ENCODE measurements around the gene MAEA. TPM values are rescaled to one million over a fixed set of nuclear protein-coding genes. Genes with fewer than 3 reads are reported as not detected.

The MAEA gene
- total RNA-seq, 1 donor from 2014 or later: 65.8 TPM

DNA sequence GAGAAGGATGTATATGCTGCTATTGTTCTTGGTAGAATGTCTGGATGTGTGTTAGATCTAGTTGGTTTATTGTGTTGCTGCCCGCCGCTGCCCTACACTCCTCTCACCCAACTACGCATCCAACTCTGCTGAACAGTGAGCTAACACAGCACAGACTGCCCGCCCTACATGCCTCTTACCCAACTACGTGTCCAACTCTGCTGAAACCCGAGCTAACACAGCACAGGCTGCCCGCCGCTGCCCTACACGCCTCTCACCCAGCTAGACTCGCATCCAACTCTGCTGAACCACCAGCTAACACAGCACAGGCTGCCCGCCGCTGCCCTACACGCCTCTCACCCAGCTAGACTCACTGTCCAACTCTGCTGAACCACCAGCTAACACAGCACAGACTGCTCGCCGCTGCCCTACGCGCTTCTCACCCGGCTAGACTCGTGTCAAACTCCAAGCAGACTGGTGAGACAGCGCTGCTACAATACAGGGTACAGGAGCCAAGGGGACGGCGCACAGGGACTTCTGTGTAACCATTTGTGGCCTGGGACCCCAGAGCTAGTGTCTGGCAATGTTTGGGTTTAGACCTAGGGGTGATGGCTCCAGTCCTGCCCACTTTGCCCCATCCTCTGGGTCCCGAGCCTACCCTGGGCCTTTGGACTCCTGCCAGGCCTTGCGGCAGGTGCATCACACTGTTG lies 29.1 kb upstream of the MAEA start:
- intact Hi-C loops (cut with DNase I): no loop called here
- no peak for ATAC-seq
- TF ChIP-seq, protein P1, sequence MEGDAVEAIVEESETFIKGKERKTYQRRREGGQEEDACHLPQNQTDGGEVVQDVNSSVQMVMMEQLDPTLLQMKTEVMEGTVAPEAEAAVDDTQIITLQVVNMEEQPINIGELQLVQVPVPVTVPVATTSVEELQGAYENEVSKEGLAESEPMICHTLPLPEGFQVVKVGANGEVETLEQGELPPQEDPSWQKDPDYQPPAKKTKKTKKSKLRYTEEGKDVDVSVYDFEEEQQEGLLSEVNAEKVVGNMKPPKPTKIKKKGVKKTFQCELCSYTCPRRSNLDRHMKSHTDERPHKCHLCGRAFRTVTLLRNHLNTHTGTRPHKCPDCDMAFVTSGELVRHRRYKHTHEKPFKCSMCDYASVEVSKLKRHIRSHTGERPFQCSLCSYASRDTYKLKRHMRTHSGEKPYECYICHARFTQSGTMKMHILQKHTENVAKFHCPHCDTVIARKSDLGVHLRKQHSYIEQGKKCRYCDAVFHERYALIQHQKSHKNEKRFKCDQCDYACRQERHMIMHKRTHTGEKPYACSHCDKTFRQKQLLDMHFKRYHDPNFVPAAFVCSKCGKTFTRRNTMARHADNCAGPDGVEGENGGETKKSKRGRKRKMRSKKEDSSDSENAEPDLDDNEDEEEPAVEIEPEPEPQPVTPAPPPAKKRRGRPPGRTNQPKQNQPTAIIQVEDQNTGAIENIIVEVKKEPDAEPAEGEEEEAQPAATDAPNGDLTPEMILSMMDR (IDR thresholded peaks at IDR 0.05): no peak

DNA sequence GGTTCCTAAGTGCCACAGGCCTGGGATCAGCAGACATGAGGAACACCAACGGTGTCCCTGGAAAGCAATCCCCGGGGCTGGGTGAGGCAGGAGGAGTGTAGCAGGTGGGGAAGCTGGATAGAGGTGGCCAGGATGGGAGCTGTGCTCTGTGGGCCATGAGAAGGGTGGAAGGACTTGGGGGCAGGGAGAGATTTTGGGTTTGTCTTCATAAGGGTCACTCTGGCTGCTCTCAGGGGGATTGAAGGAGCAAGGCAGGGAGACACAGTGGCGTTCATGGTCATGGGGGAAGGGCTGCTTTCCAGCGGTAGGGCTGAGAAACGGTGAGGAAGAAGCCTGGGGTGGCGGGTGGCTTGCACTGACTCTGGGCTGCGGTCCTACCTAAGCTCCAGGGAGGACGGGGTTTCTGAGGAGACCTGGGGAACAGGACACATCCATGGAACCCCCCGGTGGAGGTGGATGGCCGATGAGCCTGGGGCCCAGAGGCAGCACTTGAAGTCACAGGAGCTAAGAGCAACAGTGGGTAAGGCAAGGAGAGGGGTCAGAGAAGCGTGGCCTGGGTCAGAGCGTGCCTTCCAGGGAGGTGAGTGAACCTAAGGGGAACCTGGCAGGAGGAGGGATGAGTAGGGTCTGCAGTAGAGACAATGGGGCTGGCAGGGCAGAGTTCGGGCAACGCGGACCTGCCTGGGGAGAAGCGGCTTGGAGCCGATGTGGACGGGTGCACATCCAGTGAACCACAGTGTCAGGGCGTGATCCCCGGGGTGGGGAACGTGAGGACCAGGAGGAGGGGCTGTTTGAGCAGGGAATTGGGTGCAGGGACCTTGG lies 28.4 kb upstream of the MAEA start:
- no peak for DNase-seq
- intact Hi-C loops (cut with DNase I): no loop called here

More for the DNA sequence above, 29.1 kb upstream of the MAEA start:
- Histone ChIP-seq H3K27me3 (ENCODE audit: low read depth) (no peaks in the 10 kb centered on the region), H3K36me3 (no peaks in the 10 kb centered on the region), H3K4me3 (no peak overlapping the region), H3K9me3 (no peaks in the 10 kb centered on the region), H3K4me1 (no peaks in the 10 kb centered on the region), H3K27ac (no peak overlapping the region)
- no peak for DNase-seq

DNA sequence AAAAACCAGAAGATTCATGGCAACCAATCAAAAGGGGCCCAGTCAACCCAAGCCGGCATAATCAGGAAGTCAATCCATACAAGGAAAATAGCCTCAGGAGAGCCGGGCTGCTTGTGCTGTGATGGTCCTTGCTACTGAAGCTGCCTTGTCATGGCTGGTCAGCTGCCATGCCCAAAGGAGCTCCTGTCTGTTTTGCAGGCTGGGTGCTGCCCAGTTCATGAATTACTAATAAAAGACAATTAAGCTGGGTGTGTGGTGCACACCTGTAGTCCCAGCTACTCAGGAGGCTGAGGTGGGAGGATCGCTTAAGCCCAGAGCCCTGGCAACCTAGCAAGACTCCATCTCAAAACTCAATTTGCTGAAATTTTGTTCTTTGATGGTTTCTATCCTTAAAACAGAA lies 24.7 kb upstream of the MAEA start:
- Histone ChIP-seq H3K27me3 (ENCODE audit: low read depth) (no peaks in the 10 kb centered on the region), H3K4me3 (no peak overlapping the region), H3K4me1 (no peaks in the 10 kb centered on the region), H3K27ac (no peak overlapping the region), H3K9me3 (peaks cover 9% of the 10 kb centered on the region), H3K36me3 (no peaks in the 10 kb centered on the region)
- TF ChIP-seq, protein P1 (IDR thresholded peaks at IDR 0.05): no peak
- intact Hi-C loops (cut with DNase I): no loop called here
- DNase-seq (no peak), ATAC-seq (no peak)

More for the DNA sequence above, 28.4 kb upstream of the MAEA start:
- TF ChIP-seq, protein P1 (IDR thresholded peaks at IDR 0.05): no peak
- no peaks in the 10 kb centered on the region for H3K36me3 ChIP-seq
- H3K27ac ChIP-seq: no peak overlapping the region
- ATAC-seq: no peak
- H3K27me3 ChIP-seq (ENCODE audit: low read depth): no peaks in the 10 kb centered on the region
- no peaks in the 10 kb centered on the region for H3K4me1 ChIP-seq
- H3K4me3 ChIP-seq: no peak overlapping the region
- H3K9me3 ChIP-seq: no peaks in the 10 kb centered on the region

DNA sequence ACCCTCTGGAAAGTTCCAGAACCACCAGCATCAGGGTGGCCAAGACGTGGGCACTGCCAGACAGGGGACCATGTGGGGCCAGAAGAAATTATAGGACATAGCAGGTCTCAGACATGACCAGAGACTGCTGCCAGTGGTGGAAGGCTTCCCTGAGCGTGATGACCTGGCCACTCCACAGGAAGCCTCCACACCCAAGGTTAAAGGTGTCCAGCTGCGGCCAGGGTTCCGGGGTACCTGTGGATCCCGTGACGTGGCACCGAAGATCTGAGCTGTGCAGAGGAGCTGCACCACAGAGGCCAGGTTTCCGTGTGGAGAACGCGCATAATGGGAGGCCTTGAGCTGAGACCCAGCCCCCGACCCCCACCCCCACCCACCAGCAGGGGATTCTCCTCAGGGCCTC lies 24.3 kb upstream of the MAEA start:
- DNase-seq: no peak
- no peaks in the 10 kb centered on the region for H3K27me3 ChIP-seq (ENCODE audit: low read depth)
- TF ChIP-seq, protein P1 (IDR thresholded peaks at IDR 0.05): no peak
- no peaks in the 10 kb centered on the region for H3K36me3 ChIP-seq
- no peaks in the 10 kb centered on the region for H3K4me1 ChIP-seq
- H3K27ac ChIP-seq: no peak overlapping the region
- no peak overlapping the region for H3K4me3 ChIP-seq
- peaks cover 9% of the 10 kb centered on the region for H3K9me3 ChIP-seq
- intact Hi-C loops (cut with DNase I): no loop called here
- ATAC-seq: no peak

DNA sequence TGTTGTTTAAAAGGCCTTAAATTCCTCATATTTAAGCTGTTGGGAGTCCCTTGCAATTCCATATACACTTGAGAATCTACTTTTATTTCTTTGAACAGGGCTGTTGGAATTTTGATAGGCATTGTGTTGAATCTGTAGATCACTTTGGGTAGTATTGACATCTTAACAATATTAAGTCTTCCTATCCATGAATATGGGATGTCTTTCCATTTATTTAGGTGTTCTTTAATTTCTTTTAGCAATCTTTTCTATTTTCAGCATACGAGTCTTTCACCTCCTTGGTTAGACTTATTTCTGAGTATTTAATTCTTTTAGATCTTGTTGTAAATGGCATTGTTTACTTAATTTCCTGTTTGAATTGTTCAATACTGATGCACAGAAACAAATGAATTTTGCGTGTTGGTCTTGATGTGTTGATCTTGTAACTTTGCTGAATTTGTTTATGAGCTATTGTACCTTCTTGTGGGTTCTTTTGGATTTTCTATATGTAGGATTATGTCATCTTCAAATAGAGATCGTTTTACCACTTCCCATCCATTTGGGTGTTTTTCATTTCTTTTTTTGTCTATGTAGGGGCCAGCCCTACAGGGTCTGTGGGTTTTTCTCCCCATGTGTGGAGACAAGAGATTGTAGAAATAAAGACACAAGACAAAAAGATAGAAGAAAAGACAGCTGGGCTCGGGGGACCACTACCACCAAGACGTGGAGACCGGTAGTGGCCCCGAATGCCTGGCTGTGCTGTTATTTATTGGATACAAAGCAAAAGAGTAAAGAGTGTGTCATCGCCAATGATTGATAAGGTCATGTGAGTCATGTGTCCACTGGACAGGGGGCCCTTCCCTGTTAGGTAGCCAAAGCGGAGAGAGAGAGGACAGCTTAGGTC lies 22.6 kb upstream of the MAEA start:
- H3K4me3 ChIP-seq: no peak overlapping the region
- H3K27ac ChIP-seq: no peak overlapping the region
- H3K9me3 ChIP-seq: peaks cover 9% of the 10 kb centered on the region
- intact Hi-C loops (cut with DNase I): no loop called here
- ATAC-seq (no peak), DNase-seq (no peak)
- H3K27me3 ChIP-seq (ENCODE audit: low read depth): no peaks in the 10 kb centered on the region
- H3K4me1 ChIP-seq: no peaks in the 10 kb centered on the region
- TF ChIP-seq, protein P1 (IDR thresholded peaks at IDR 0.05): no peak
- no peaks in the 10 kb centered on the region for H3K36me3 ChIP-seq
